Measurements from ENCODE around the gene ZBTB16.

The ZBTB16 gene

GRCh38 chr11:114188851-114189570 lies 129.5 kb downstream of the ZBTB16 start:
- DNase-seq (ENCODE audit: low read depth) = no peak

- DNase-seq (ENCODE audit: low read depth) = no peak
Observed at GRCh38 chr11:114190630-114191029, 131.1 kb downstream of the ZBTB16 start.

GRCh38 chr11:114191893-114192292 lies 132.4 kb downstream of the ZBTB16 start:
- DNase-seq (ENCODE audit: low read depth) = no peak

- no peak for DNase-seq (ENCODE audit: low read depth)
Observed at GRCh38 chr11:114192841-114193389, 133.4 kb downstream of the ZBTB16 start.

- no peak for DNase-seq (ENCODE audit: low read depth)
Observed at GRCh38 chr11:114193730-114194679, 134.5 kb downstream of the ZBTB16 start.

GRCh38 chr11:114194702-114195101 lies 135.2 kb downstream of the ZBTB16 start:
- no peak for DNase-seq (ENCODE audit: low read depth)

- DNase-seq (ENCODE audit: low read depth) = no peak
Observed at GRCh38 chr11:114195151-114195550, 135.6 kb downstream of the ZBTB16 start.

GRCh38 chr11:114195981-114196731 lies 136.6 kb downstream of the ZBTB16 start:
- DNase-seq (ENCODE audit: low read depth) = no peak

GRCh38 chr11:114196997-114197703 lies 137.6 kb downstream of the ZBTB16 start:
- no peak for DNase-seq (ENCODE audit: low read depth)

- no peak for DNase-seq (ENCODE audit: low read depth)
Observed at GRCh38 chr11:114197799-114198500, 138.4 kb downstream of the ZBTB16 start.

GRCh38 chr11:114199051-114199450 lies 139.5 kb downstream of the ZBTB16 start:
- no peak for DNase-seq (ENCODE audit: low read depth)

GRCh38 chr11:114200351-114201133 lies 141.0 kb downstream of the ZBTB16 start:
- DNase-seq (ENCODE audit: low read depth) = no peak

- no peak for DNase-seq (ENCODE audit: low read depth)
Observed at GRCh38 chr11:114201219-114201618, 141.7 kb downstream of the ZBTB16 start.

- DNase-seq (ENCODE audit: low read depth) = no peak
Observed at GRCh38 chr11:114202011-114202609, 142.6 kb downstream of the ZBTB16 start.

GRCh38 chr11:114207096-114207495 lies 147.6 kb downstream of the ZBTB16 start:
- DNase-seq (ENCODE audit: low read depth) = no peak

- DNase-seq (ENCODE audit: low read depth) = no peak
Observed at GRCh38 chr11:114208377-114208776, 148.9 kb downstream of the ZBTB16 start.

- DNase-seq (ENCODE audit: low read depth) = no peak
Observed at GRCh38 chr11:114209343-114209742, 149.8 kb downstream of the ZBTB16 start.

GRCh38 chr11:114209904-114210303 lies 150.4 kb downstream of the ZBTB16 start:
- no peak for DNase-seq (ENCODE audit: low read depth)

GRCh38 chr11:114211444-114212121 lies 152.1 kb downstream of the ZBTB16 start:
- DNase-seq (ENCODE audit: low read depth) = no peak
